ENCODE results near the gene ERCC4.

- TF ChIP-seq, protein P1, sequence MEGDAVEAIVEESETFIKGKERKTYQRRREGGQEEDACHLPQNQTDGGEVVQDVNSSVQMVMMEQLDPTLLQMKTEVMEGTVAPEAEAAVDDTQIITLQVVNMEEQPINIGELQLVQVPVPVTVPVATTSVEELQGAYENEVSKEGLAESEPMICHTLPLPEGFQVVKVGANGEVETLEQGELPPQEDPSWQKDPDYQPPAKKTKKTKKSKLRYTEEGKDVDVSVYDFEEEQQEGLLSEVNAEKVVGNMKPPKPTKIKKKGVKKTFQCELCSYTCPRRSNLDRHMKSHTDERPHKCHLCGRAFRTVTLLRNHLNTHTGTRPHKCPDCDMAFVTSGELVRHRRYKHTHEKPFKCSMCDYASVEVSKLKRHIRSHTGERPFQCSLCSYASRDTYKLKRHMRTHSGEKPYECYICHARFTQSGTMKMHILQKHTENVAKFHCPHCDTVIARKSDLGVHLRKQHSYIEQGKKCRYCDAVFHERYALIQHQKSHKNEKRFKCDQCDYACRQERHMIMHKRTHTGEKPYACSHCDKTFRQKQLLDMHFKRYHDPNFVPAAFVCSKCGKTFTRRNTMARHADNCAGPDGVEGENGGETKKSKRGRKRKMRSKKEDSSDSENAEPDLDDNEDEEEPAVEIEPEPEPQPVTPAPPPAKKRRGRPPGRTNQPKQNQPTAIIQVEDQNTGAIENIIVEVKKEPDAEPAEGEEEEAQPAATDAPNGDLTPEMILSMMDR (IDR thresholded peaks at IDR 0.05), result no peak
- no peak for TF ChIP-seq POLR2A (IDR thresholded peaks at IDR 0.05)
These were observed 81.6 kb downstream of the ERCC4 start for GRCh38 chr16:14001521-14001920.
